ENCODE results near the gene ZNF628.

The ZNF628 gene

DNA sequence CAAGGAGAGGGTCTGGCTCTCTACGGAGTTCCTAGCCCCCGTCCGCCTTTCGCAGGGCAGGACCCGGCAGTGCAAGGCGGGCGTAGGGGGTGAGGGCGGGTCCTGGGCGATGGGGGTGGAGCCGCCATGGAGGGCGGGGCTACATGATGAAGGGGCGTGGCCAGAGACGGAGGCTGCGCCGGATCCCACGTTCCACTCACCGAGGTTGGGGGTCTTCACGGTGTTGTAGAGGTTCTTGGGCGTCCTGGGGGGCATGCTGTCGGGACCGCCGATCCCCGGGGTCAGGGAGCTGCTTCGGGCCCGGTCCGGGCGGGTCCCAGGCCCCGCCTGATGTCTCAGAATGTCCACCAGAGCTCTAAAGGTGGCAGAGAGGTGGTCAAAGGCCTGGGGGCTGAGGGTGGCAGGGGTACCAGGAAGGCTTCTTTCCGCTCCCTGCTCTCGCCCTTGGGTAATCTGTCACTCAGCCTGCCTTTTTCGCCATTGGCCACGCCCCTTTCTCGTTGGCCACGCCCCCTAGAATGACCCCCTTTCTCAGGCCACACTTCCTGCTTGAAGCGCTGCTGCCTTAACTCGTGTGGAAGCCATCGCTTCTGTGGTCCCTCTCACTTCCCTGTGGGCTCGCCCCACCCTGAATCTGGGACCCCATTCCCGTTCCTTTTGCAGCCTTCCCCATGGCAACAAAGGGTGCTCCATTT is 35.9 kb upstream of the ZNF628 start:
- peaks cover 4% of the 10 kb centered on the region for H3K27me3 ChIP-seq (ENCODE audit: control insufficient read depth, insufficient read depth, low read length)

DNA sequence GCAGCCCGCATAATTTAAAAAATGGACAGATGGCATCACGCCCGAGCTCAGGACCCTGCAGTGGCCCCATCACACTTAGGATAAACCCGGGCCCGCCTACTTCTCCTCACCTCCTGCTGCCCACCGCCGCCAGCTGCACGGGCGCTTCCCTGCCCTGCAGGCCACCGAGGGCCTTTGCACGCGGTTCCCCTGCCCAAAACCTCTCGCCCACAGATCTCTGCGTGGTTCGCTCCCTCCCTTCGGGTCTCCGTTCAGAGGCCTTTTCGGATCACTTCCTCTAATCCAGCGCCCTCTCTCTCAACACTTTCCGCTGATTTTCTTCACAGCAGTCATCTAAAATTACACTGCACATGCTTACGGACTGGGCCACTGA is 35.1 kb upstream of the ZNF628 start:
- Histone ChIP-seq H3K79me2 (no peaks in the 10 kb centered on the region), H3K4me2 (ENCODE audit: low read length) (no peak overlapping the region), H3K36me3 (ENCODE audit: control insufficient read depth, insufficient read depth, low read length) (no peaks in the 10 kb centered on the region), H2AFZ (no peak overlapping the region), H3K27ac (no peak overlapping the region), H3K9ac (no peak overlapping the region), H3K4me1 (no peaks in the 10 kb centered on the region), H3K9me3 (ENCODE audit: control insufficient read depth, low read length) (no peaks in the 10 kb centered on the region), H3K27me3 (ENCODE audit: control insufficient read depth, insufficient read depth, low read length) (peaks cover 4% of the 10 kb centered on the region), H3K4me3 (ENCODE audit: low read depth, low read length) (no peak overlapping the region)
- TF ChIP-seq, protein P1, sequence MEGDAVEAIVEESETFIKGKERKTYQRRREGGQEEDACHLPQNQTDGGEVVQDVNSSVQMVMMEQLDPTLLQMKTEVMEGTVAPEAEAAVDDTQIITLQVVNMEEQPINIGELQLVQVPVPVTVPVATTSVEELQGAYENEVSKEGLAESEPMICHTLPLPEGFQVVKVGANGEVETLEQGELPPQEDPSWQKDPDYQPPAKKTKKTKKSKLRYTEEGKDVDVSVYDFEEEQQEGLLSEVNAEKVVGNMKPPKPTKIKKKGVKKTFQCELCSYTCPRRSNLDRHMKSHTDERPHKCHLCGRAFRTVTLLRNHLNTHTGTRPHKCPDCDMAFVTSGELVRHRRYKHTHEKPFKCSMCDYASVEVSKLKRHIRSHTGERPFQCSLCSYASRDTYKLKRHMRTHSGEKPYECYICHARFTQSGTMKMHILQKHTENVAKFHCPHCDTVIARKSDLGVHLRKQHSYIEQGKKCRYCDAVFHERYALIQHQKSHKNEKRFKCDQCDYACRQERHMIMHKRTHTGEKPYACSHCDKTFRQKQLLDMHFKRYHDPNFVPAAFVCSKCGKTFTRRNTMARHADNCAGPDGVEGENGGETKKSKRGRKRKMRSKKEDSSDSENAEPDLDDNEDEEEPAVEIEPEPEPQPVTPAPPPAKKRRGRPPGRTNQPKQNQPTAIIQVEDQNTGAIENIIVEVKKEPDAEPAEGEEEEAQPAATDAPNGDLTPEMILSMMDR (IDR thresholded peaks at IDR 0.05) = no peak

More for the DNA sequence above, 35.9 kb upstream of the ZNF628 start:
- H3K4me1 ChIP-seq = no peaks in the 10 kb centered on the region
- no peak overlapping the region for H3K9ac ChIP-seq
- no peak overlapping the region for H3K4me2 ChIP-seq (ENCODE audit: low read length)
- H3K4me3 ChIP-seq (ENCODE audit: low read depth, low read length) = no peak overlapping the region
- H3K9me3 ChIP-seq (ENCODE audit: control insufficient read depth, low read length) = no peaks in the 10 kb centered on the region
- H3K27ac ChIP-seq = no peak overlapping the region
- H3K79me2 ChIP-seq = no peaks in the 10 kb centered on the region
- H3K36me3 ChIP-seq (ENCODE audit: control insufficient read depth, insufficient read depth, low read length) = no peaks in the 10 kb centered on the region
- H2AFZ ChIP-seq = no peak overlapping the region
- TF ChIP-seq, protein P1 (IDR thresholded peaks at IDR 0.05) = no peak

GRCh38 chr19:55441692-55442321 is 34.6 kb upstream of the ZNF628 start:
- TF ChIP-seq, protein P1 (IDR thresholded peaks at IDR 0.05) = no peak
- Histone ChIP-seq H3K4me2 (ENCODE audit: low read length) (no peak overlapping the region), H3K36me3 (ENCODE audit: control insufficient read depth, insufficient read depth, low read length) (no peaks in the 10 kb centered on the region), H3K9me3 (ENCODE audit: control insufficient read depth, low read length) (no peaks in the 10 kb centered on the region), H3K79me2 (no peaks in the 10 kb centered on the region), H3K4me3 (ENCODE audit: low read depth, low read length) (no peak overlapping the region), H2AFZ (no peak overlapping the region), H3K27me3 (ENCODE audit: control insufficient read depth, insufficient read depth, low read length) (peaks cover 4% of the 10 kb centered on the region), H3K27ac (no peak overlapping the region), H3K9ac (no peak overlapping the region), H3K4me1 (no peaks in the 10 kb centered on the region)

GRCh38 chr19:55442372-55442961 is 34.0 kb upstream of the ZNF628 start:
- H3K4me3 ChIP-seq (ENCODE audit: low read depth, low read length) = no peak overlapping the region
- no peaks in the 10 kb centered on the region for H3K79me2 ChIP-seq
- H3K4me1 ChIP-seq = no peaks in the 10 kb centered on the region
- no peaks in the 10 kb centered on the region for H3K9me3 ChIP-seq (ENCODE audit: control insufficient read depth, low read length)
- TF ChIP-seq, protein P1 (IDR thresholded peaks at IDR 0.05) = no peak
- peaks cover 4% of the 10 kb centered on the region for H3K27me3 ChIP-seq (ENCODE audit: control insufficient read depth, insufficient read depth, low read length)
- no peak overlapping the region for H2AFZ ChIP-seq
- no peak overlapping the region for H3K27ac ChIP-seq
- no peak overlapping the region for H3K4me2 ChIP-seq (ENCODE audit: low read length)
- no peaks in the 10 kb centered on the region for H3K36me3 ChIP-seq (ENCODE audit: control insufficient read depth, insufficient read depth, low read length)
- H3K9ac ChIP-seq = no peak overlapping the region
